Psoas muscle (tissue), 8 donors: ENCODE data around the gene ST6GALNAC3. TPM values are rescaled to one million over a fixed set of nuclear protein-coding genes. Genes with fewer than 3 reads are reported as not detected.

ENCODE experiments used
- ATAC-seq, 4 donors: fragments of 200-7000 bp; cut with Tn5 transposase; one replicate each; pipeline ENCODE4 v1.9.1; 2020; ENCODE audit warnings: moderate library complexity in 3 of 4, mild to moderate bottlenecking in 2 of 4
- DNase-seq, 2 donors: peaks; one replicate each; pipeline ENCODE4 v3.0.0-alpha.2; 2020
- H3K27ac ChIP-seq: fragments of 200-600 bp; one replicate; pipeline ENCODE4 v1.8.0; 2022
- H3K27me3 ChIP-seq, 3 donors: fragments of 200-600 bp in 1 of 3; one replicate each; pipeline versions ENCODE4 v1.6.1 to v1.8.0; 2013 to 2022; ENCODE audit warnings: low read length in 2 of 3, mild to moderate bottlenecking in 2 of 3, moderate library complexity in 1 of 3; ENCODE audit not compliant: insufficient read depth in 3 of 3
- H3K36me3 ChIP-seq, 2 donors: fragments of 200-600 bp in 1 of 2; one replicate each; pipeline versions ENCODE4 v1.6.1 to v1.8.0; 2013 to 2022; ENCODE audit warnings: low read depth in 1 of 2, mild to moderate bottlenecking in 1 of 2, moderate library complexity in 1 of 2; ENCODE audit not compliant: insufficient read depth in 1 of 2
- H3K4me1 ChIP-seq: fragments of 200-600 bp; one replicate; pipeline ENCODE4 v1.8.0; 2022
- H3K4me3 ChIP-seq: fragments of 200-600 bp; one replicate; pipeline ENCODE4 v1.8.0; 2022; ENCODE audit warnings: mild to moderate bottlenecking
- H3K9me3 ChIP-seq: fragments of 200-600 bp; one replicate; pipeline ENCODE4 v1.8.0; 2022
- WGBS, 3 donors: extraction: QIAGEN DNeasy Blood & Tissue Kit; methylation state at CpG; one replicate each; pipeline versions ENCODE4 v1.1.6 to v1.1.7; 2013; 5-methylcytosine and 5-hydroxymethylcytosine counted together
- intact Hi-C, 2 donors: fragments of 100-400 bp; cut with DNase I; formaldehyde crosslinking; loops; one replicate each; pipeline versions ENCODE4 v1.11.0 to v1.14.2; 2022
- polyA plus RNA-seq, 3 donors: library from polyadenylated mRNA; stranded (reverse); fragments of 200-250 nt; gene quantifications; one replicate each; pipeline ENCODE4 v1.2.3, GENCODE V29; 2013
- total RNA-seq, 4 donors: library from RNA; stranded (reverse); fragmentation: NEBNext Ultra II Directional in 2 of 4; extraction: Animal tissue kit (Norgen Biotek cat#: 25700) in 2 of 4; gene quantifications; one replicate each; pipeline versions ENCODE4 v1.2.1 to v1.2.4, GENCODE V29; 2021 to 2023
- TF ChIP-seq, protein P1 (sequence below): fragments of 200-600 bp; IDR thresholded peaks from one replicate; pipeline ENCODE4 v1.8.0; 2022; ENCODE audit warnings: antibody characterized with exemption
- donor health status: healthy with polysubstance abuse.
- donor health status: DM: no; HTN: no; CAD: no; lungs with moderate emphysema.
- donor health status: Bipolar disorder and iron deficiency.
- donor health status: healthy.
- donor health status: DM: yes; HTN: yes; CAD: no.
- donor health status: DM: no; HTN: no; CAD: no.
- donor health status: DM: no; HTN: no; CAD: no.
- donor health status: DM: yes; HTN: yes; CAD: no.

Gene ST6GALNAC3
- total and polyA plus RNA-seq, 7 donors, result 1.3 to 5.4 (median 2.3) TPM

DNA sequence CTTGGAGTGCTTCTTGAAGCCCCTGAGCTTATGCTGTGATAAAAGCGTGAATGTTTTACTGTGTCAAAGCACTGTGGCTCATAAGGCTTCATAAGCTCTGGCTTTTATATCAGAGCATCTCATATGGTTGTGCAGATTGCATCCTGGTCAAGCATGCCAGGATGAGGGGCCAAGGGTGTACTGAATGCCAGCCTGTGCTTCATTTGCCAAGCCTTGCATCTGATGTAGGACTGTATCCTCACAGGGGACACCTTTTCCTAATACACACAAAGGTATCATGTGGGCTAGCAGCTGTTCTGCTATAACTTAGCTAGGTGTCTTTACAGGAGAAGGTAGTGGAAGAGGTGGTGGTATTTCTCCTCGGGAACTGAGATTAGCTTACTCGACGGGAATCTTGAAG, 134.7 kb downstream of the ST6GALNAC3 start:
- WGBS, 3 donors, result 84 to 94% (median 90%) methylated on average over 4 of the region's 4 CpGs
- DNase-seq (no peak), ATAC-seq (no peak)
- no peaks in the 10 kb centered on the region for H3K4me1 ChIP-seq
- TF ChIP-seq, protein P1, sequence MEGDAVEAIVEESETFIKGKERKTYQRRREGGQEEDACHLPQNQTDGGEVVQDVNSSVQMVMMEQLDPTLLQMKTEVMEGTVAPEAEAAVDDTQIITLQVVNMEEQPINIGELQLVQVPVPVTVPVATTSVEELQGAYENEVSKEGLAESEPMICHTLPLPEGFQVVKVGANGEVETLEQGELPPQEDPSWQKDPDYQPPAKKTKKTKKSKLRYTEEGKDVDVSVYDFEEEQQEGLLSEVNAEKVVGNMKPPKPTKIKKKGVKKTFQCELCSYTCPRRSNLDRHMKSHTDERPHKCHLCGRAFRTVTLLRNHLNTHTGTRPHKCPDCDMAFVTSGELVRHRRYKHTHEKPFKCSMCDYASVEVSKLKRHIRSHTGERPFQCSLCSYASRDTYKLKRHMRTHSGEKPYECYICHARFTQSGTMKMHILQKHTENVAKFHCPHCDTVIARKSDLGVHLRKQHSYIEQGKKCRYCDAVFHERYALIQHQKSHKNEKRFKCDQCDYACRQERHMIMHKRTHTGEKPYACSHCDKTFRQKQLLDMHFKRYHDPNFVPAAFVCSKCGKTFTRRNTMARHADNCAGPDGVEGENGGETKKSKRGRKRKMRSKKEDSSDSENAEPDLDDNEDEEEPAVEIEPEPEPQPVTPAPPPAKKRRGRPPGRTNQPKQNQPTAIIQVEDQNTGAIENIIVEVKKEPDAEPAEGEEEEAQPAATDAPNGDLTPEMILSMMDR, result no peak
- intact Hi-C loops, result no loop called here
- no peak overlapping the region for H3K27ac ChIP-seq
- H3K9me3 ChIP-seq, result no peaks in the 10 kb centered on the region
- H3K27me3 ChIP-seq, result no peaks in the 10 kb centered on the region
- no peaks in the 10 kb centered on the region for H3K36me3 ChIP-seq
- H3K4me3 ChIP-seq, result no peak overlapping the region

DNA sequence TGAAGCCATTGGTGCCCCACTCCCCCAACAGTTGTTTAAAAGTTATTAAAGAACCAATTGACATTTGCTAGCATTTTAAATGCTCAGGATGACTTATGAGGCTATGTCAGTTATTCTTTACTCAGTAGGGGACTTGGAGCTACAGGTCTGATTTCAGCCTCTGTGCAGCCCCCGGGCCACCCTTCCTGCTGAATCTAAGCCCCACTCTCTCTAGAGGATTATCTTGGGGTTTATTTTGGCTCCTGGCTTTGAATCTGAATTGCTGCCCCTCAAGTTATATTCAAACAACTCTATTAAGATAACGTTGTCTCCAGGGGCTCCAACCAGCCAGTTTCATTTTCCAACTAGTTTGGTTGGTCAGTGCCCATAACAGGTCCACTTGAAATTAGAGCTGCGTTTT, 135.1 kb downstream of the ST6GALNAC3 start:
- Histone ChIP-seq H3K27ac (no peak overlapping the region), H3K27me3 (no peaks in the 10 kb centered on the region), H3K4me1 (no peaks in the 10 kb centered on the region), H3K36me3 (no peaks in the 10 kb centered on the region), H3K4me3 (no peak overlapping the region), H3K9me3 (no peaks in the 10 kb centered on the region)
- DNase-seq (no peak), ATAC-seq (no peak)
- TF ChIP-seq, protein P1, result no peak
- whole genome bisulfite sequencing, 3 donors, result 52 to 65% (median 60%) methylated on average over 3 of the region's 3 CpGs
- intact Hi-C loops, result no loop called here

DNA sequence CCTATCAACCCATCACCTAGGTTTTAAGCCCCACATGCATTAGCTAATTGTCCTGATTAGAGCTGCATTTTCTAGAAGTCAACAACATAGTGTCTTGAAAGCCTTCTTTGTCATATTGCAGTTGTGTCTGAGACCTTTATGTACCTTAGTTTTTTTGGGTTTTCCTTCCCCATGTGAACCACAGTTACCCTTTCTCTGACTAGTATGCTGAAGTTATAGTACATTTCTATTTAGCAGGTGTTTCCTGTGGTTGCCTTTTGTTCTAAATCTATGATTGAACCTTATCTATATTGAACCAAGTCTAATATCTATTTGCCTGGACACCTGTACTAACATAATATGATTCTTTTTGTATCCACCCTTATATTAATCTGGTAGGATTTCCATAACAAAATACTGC, 135.6 kb downstream of the ST6GALNAC3 start:
- Histone ChIP-seq H3K4me3 (no peak overlapping the region), H3K27me3 (no peaks in the 10 kb centered on the region), H3K27ac (no peak overlapping the region), H3K4me1 (no peaks in the 10 kb centered on the region), H3K9me3 (no peaks in the 10 kb centered on the region), H3K36me3 (no peaks in the 10 kb centered on the region)
- DNase-seq (no peak), ATAC-seq (no peak)
- intact Hi-C loops, result no loop called here
- TF ChIP-seq, protein P1, result no peak

DNA sequence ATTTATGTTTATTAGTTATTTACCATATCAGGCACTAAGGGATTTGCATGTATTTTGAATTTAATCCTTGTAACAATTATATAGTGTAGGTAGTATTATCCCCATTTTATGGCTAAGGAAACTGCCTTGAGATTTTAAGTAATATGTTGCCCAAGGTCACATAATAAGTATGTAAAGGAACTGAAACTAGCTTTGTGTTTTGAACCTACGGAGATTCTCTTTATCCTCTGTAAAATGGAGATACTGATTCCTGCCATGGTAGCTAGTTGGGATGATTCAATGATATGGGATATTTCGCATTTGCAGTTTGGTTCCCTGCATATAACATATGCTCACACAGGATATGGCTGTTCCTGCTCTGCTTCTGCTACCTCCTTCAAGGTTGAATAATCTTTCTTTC, 144.3 kb downstream of the ST6GALNAC3 start:
- ATAC-seq (no peak), DNase-seq (no peak)
- Histone ChIP-seq H3K27me3 (no peaks in the 10 kb centered on the region), H3K4me3 (no peak overlapping the region), H3K27ac (no peak overlapping the region), H3K9me3 (peaks cover 5% of the 10 kb centered on the region), H3K4me1 (no peaks in the 10 kb centered on the region), H3K36me3 (no peaks in the 10 kb centered on the region)
- intact Hi-C loops, result no loop called here
- TF ChIP-seq, protein P1, result no peak
- WGBS, 3 donors, result 92 to 96% (median 95%) methylated on average over 2 of the region's 2 CpGs

DNA sequence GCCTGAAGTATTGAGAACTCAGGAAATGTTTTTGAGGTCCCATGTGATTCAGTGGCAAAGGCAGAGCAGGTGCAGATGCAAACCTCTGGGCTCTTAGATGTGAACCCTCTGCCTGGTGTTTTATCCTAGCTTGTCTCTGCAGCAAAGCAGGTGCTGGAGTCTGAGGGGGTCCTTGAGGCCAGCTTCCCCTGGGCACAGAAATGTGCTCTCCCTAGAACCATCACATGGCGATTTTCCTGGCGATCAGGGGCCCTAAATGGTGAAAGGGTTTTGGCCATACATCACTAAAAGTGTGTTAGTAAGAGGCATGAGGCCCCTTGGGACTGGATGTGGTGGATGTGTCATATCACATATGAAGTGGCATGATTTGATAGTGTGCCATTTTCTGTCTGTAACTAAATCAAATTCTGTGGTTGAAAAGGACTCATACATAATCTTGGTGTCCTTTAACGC, 144.8 kb downstream of the ST6GALNAC3 start:
- WGBS, 3 donors, result 86 to 96% (median 90%) methylated on average over 3 of the region's 3 CpGs

More for the DNA sequence above, 144.8 kb downstream of the ST6GALNAC3 start:
- ATAC-seq (no peak), DNase-seq (no peak)
- intact Hi-C loops, result no loop called here
- Histone ChIP-seq H3K4me3 (no peak overlapping the region), H3K9me3 (peaks cover 5% of the 10 kb centered on the region), H3K36me3 (no peaks in the 10 kb centered on the region), H3K27me3 (no peaks in the 10 kb centered on the region), H3K27ac (no peak overlapping the region), H3K4me1 (no peaks in the 10 kb centered on the region)
- TF ChIP-seq, protein P1, result no peak
